SK-N-SH (cell line): ENCODE data around the gene IRF3. TPM values are rescaled to one million over a fixed set of nuclear protein-coding genes. Genes with fewer than 3 reads are reported as not detected.

Experiments used
- CTCF ChIA-PET: fragments of 300-600, 350-600 bp; formaldehyde crosslinking; extraction: SDS; loops from one replicate; lab custom pipeline; 2021; lab: Yijun Ruan, JAX
- POLR2A ChIA-PET: fragments of 350-600 bp; sonication (Branson Sonifier 250); formaldehyde crosslinking; extraction: SDS; loops from one replicate; lab custom pipeline; 2020; ENCODE audit warnings: antibody characterized with exemption, inconsistent platforms; lab: Yijun Ruan, JAX
- DNase-seq: peaks from one replicate; pipeline ENCODE4 v3.0.0; 2012
- H2AFZ ChIP-seq: fragments of 200-600 bp; sonication (generic); 2 replicates; pipeline ENCODE4 v1.8.1; 2016; ENCODE audit warnings: antibody characterized with exemption, mild to moderate bottlenecking, low read depth
- H3F3A ChIP-seq: fragments of 200-600 bp; sonication (generic); replicated peaks from 2 replicates; pipeline ENCODE3; 2016; ENCODE audit warnings: antibody characterized with exemption, mild to moderate bottlenecking; ENCODE audit not compliant: insufficient read depth
- H3K27ac ChIP-seq, 2 experiments: fragments of 200-500 bp in 1 of 2; fragments of 200-600 bp in 1 of 2; sonication (Bioruptor generic) in 1 of 2; sonication (generic), shearing (Covaris generic) in 1 of 2; 2 replicates each; pipeline versions ENCODE4 v1.5.1 to v1.6.1; 2014 to 2016; ENCODE audit warnings: low read depth in 2 of 2, inconsistent platforms in 1 of 2, low read length in 1 of 2, mild to moderate bottlenecking in 1 of 2, mixed read lengths in 1 of 2
- H3K27me3 ChIP-seq: fragments of 200-600 bp; sonication (generic), shearing (Covaris generic); 2 replicates; pipeline ENCODE4 v1.6.1; 2016; ENCODE audit warnings: mixed run types; ENCODE audit not compliant: insufficient read depth
- H3K36me3 ChIP-seq, 2 experiments: fragments of 200-500 bp in 1 of 2; fragments of 200-600 bp in 1 of 2; sonication (Bioruptor generic) in 1 of 2; sonication (generic) in 1 of 2; replicated peaks in 1 of 2; 2 replicates each; pipeline versions ENCODE3 to v1.5.1; 2014 to 2016; ENCODE audit warnings: low read length in 1 of 2, mild to moderate bottlenecking in 1 of 2; ENCODE audit not compliant: insufficient read depth in 2 of 2, control insufficient read depth in 1 of 2
- H3K4me1 ChIP-seq, 2 experiments: fragments of 200-500 bp in 1 of 2; fragments of 200-600 bp in 1 of 2; sonication (Bioruptor generic) in 1 of 2; sonication (generic), shearing (Covaris generic) in 1 of 2; 2 replicates each; pipeline versions ENCODE4 v1.5.1 to v1.6.1; 2014 to 2016; ENCODE audit warnings: low read depth in 1 of 2, low read length in 1 of 2, mixed run types in 1 of 2; ENCODE audit not compliant: insufficient read depth in 2 of 2, control insufficient read depth in 1 of 2
- H3K4me2 ChIP-seq: fragments of 200-600 bp; sonication (generic), shearing (Covaris generic); 2 replicates; pipeline ENCODE4 v1.6.1; 2017; ENCODE audit warnings: mixed run types
- H3K4me3 ChIP-seq, 2 experiments: fragments of 200-500 bp in 1 of 2; fragments of 200-600 bp in 1 of 2; sonication (Bioruptor generic) in 1 of 2; sonication (generic), shearing (Covaris generic) in 1 of 2; 2 replicates each; pipeline versions ENCODE4 v1.5.1 to v1.8.1; 2014 to 2016; ENCODE audit warnings: low read depth in 2 of 2, inconsistent platforms in 1 of 2, low read length in 1 of 2, mild to moderate bottlenecking in 1 of 2, mixed read lengths in 1 of 2, moderate library complexity in 1 of 2
- H3K79me2 ChIP-seq: fragments of 200-600 bp; sonication (generic); 2 replicates; pipeline ENCODE4 v1.8.1; 2017; ENCODE audit warnings: mild to moderate bottlenecking; ENCODE audit not compliant: insufficient read depth
- H3K9ac ChIP-seq: fragments of 200-600 bp; sonication (generic); 2 replicates; pipeline ENCODE4 v1.6.1; 2017; ENCODE audit warnings: mixed run types
- H3K9me2 ChIP-seq: fragments of 200-600 bp; sonication (generic); 2 replicates; pipeline ENCODE4 v1.6.1; 2017; ENCODE audit warnings: mixed run types
- H3K9me3 ChIP-seq: fragments of 200-600 bp; sonication (generic); 2 replicates; pipeline ENCODE4 v1.6.1; 2017; ENCODE audit warnings: mixed run types, mild to moderate bottlenecking, moderate library complexity
- H4K20me1 ChIP-seq: fragments of 200-600 bp; sonication (generic); 2 replicates; pipeline ENCODE4 v1.6.1; 2017; ENCODE audit warnings: mild to moderate bottlenecking, mixed run types; ENCODE audit not compliant: insufficient read depth
- ELF1 ChIP-seq: IDR thresholded peaks from 2 replicates; pipeline ENCODE4 v1.4.0; 2012
- EP300 ChIP-seq, 2 experiments: IDR thresholded peaks; 2 replicates each; pipeline versions ENCODE4 v1.4.0 to v1.6.1; 2012; ENCODE audit warnings: borderline replicate concordance in 1 of 2, low read depth in 1 of 2, low read length in 1 of 2
- FOXM1 ChIP-seq: IDR thresholded peaks from 2 replicates; pipeline ENCODE4 v1.4.0; 2012; ENCODE audit warnings: low read depth, mild to moderate bottlenecking
- GABPA ChIP-seq: IDR thresholded peaks from 2 replicates; pipeline ENCODE4 v1.4.0; 2012; ENCODE audit warnings: low read depth, mild to moderate bottlenecking
- GATA2 ChIP-seq: sonication (generic); formaldehyde crosslinking; IDR thresholded peaks from 2 replicates; pipeline ENCODE4 v1.5.0; 2020; ENCODE audit warnings: mild to moderate bottlenecking, missing genetic modification reagents
- JUND ChIP-seq: IDR thresholded peaks from 2 replicates; pipeline ENCODE4 v1.4.0; 2012
- RCOR1 ChIP-seq: fragments of 150-350 bp; IDR thresholded peaks from 2 replicates; pipeline ENCODE4 v1.6.1; 2017; ENCODE audit warnings: antibody characterized with exemption, low read length
- REST ChIP-seq: IDR thresholded peaks from 2 replicates; pipeline ENCODE4 v1.6.1; 2012; ENCODE audit warnings: mild to moderate bottlenecking, low read depth, low read length, moderate library complexity
- SMC3 ChIP-seq: IDR thresholded peaks from 2 replicates; pipeline ENCODE4 v1.6.1; 2012; ENCODE audit warnings: low read depth, low read length, improper control_type of control experiment
- TCF12 ChIP-seq: IDR thresholded peaks from 2 replicates; pipeline ENCODE4 v1.4.0; 2012
- TEAD4 ChIP-seq: IDR thresholded peaks from 2 replicates; pipeline ENCODE4 v1.4.0; 2012; ENCODE audit warnings: mild to moderate bottlenecking, borderline replicate concordance; ENCODE audit not compliant: insufficient read depth
- USF2 ChIP-seq: fragments of 150-350 bp; IDR thresholded peaks from 2 replicates; pipeline ENCODE4 v1.6.1; 2017; ENCODE audit warnings: antibody characterized with exemption, low read length, low read depth, borderline replicate concordance
- YY1 ChIP-seq: IDR thresholded peaks from 2 replicates; pipeline ENCODE4 v1.4.0; 2012; ENCODE audit warnings: low read depth, mild to moderate bottlenecking
- WGBS: methylation state at CpG from one replicate; pipeline ENCODE4 v1.1.6; 2017; ENCODE audit warnings: low lambda C conversion rate; 5-methylcytosine and 5-hydroxymethylcytosine counted together
- polyA plus RNA-seq, 3 experiments: library from polyadenylated mRNA; depleted of rRNA; stranded (reverse); fragments of >200 nt; gene quantifications; 2 replicates each; pipeline ENCODE4 v1.2.3, GENCODE V29; 2012
- TF ChIP-seq, protein P1 (sequence below): IDR thresholded peaks from 2 replicates; pipeline ENCODE4 v1.4.0; 2012; ENCODE audit warnings: low read depth
- TF ChIP-seq, protein P2 (sequence below): fragments of 200-600 bp; sonication (generic); IDR thresholded peaks from 2 replicates; pipeline ENCODE4 v1.6.1; 2017; ENCODE audit warnings: antibody characterized with exemption, mild to moderate bottlenecking, moderate library complexity
- TF ChIP-seq, protein P3 (sequence below): fragments of 150-350 bp; IDR thresholded peaks from 2 replicates; pipeline ENCODE4 v1.6.1; 2016; ENCODE audit warnings: mild to moderate bottlenecking, low read depth, low read length

Gene IRF3
- polyA plus RNA-seq, 1 of the 3 experiments (the other 2 are of a cell fraction), result 112 TPM

DNA sequence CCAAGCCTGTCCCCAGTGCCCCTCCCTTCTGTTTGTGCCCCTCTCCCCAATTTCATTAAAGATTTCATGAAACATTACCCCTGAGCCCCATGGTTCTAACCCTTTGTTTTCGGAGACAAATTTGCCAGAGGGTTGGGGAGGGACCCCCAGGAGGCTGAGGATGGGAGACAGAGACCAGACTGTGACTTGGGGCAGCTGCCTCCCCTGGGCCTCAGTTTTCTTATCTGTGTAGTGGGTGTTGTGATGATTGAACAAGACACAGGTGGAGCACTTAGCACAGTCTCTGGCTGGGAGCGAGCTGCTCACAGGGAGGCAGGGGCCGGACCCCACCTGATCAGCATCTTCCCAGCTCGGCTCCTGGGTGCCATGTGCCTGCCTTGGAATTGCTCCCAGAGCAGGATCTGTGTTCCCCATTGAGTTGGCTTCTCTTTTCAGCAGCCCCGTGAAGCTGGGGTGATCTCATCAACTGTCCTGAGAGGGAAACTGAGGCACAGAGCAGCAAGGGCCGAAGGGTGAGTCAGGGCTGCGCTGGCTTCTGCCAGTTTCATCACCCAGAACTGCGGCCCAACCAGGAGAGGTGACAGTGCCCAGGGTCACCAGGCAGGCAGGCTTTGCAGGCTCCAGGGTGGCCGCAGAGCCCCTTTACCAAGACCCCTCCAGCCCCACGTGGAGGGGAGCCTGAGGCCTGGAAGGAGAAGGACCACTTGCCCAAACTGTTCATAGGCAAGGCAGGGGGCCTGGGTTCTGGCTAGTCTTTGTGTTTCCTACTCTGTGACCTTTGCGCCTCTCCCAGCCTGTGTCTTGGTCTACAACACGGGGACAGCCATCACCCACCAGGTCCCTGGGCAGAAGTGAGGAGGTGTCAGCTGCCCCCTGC lies 6.9 kb downstream of the IRF3 start:
- Histone ChIP-seq H3F3A (peaks cover 10% of the 10 kb centered on the region), H3K4me3 (no peak overlapping the region), H3K4me2 (no peak overlapping the region), H4K20me1 (0 out of 2 replicates have a peak, but pooled peaks cover 5% of the 10 kb centered on the region)
- no peak for TF ChIP-seq GATA2 (CRISPR knock-in tag)
- TF ChIP-seq GABPA, result no peak
- no peak for TF ChIP-seq TCF12
- no peak for TF ChIP-seq JUND
- TF ChIP-seq, all 33 proteins: peak for 0
- H3K9ac ChIP-seq, result no peak overlapping the region
- no peaks in the 10 kb centered on the region for H3K27me3 ChIP-seq
- POLR2A ChIA-PET, result interaction anchor here (0.9 to 1.6 kb wide), 2 partner anchors 11 to 17 kb away, joined by 3 to 8 read pairs; partner anchors contain the start of gene SCAF1
- no peaks in the 10 kb centered on the region for H3K9me3 ChIP-seq
- H3K36me3 ChIP-seq, result peaks cover 24 to 72% of the 10 kb centered on the region in 2 experiments
- DNase-seq, result no peak
- WGBS, result 89% methylated on average over 7 of the region's 12 CpGs
- H2AFZ ChIP-seq, result no peak overlapping the region
- H3K4me1 ChIP-seq, result peaks cover 0 to 4% of the 10 kb centered on the region in 2 experiments; a peak in 1 of 4 replicates
- H3K27ac ChIP-seq, result no peak overlapping the region
- H3K9me2 ChIP-seq, result no peaks in the 10 kb centered on the region
- peaks cover 4% of the 10 kb centered on the region for H3K79me2 ChIP-seq
- CTCF ChIA-PET, result interaction anchor here (0.7 to 5.5 kb wide), 3 partner anchors 14 to 22 kb away, joined by 3 to 26 read pairs (median 5); no protein-coding TSS in a partner anchor

GRCh38 chr19:49658139-49658517 lies 7.5 kb downstream of the IRF3 start:
- peaks cover 24 to 78% of the 10 kb centered on the region in 2 experiments for H3K36me3 ChIP-seq
- H4K20me1 ChIP-seq, result 0 out of 2 replicates have a peak, but pooled peaks cover 7% of the 10 kb centered on the region
- no peak overlapping the region for H3K27ac ChIP-seq
- H3K9ac ChIP-seq, result no peak overlapping the region
- no peak overlapping the region for H3K4me3 ChIP-seq
- H3K79me2 ChIP-seq, result no peaks in the 10 kb centered on the region
- ChIA-PET CTCF (interaction anchor here (0.7 to 5.5 kb wide), 3 partner anchors 14 to 23 kb away, joined by 3 to 26 read pairs (median 5); no protein-coding TSS in a partner anchor), POLR2A (interaction anchor here (0.9 to 1.6 kb wide), 2 partner anchors 10 to 16 kb away, joined by 3 to 8 read pairs; partner anchors contain the start of gene SCAF1)
- TF ChIP-seq FOXM1 (no peak), ELF1 (no peak), EP300 (IDR thresholded peaks at IDR 0.05; ENCODE audit: borderline replicate concordance in 1 of 2, low read depth in 1 of 2, low read length in 1 of 2) (no peak), RCOR1 (no peak), TCF12 (no peak), GATA2 (CRISPR knock-in tag) (no peak), USF2 (no peak), YY1 (no peak), REST (no peak), GABPA (no peak), TEAD4 (no peak), SMC3 (no peak)
- TF ChIP-seq, protein P1, sequence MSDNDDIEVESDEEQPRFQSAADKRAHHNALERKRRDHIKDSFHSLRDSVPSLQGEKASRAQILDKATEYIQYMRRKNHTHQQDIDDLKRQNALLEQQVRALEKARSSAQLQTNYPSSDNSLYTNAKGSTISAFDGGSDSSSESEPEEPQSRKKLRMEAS, result no peak
- TF ChIP-seq, protein P2, sequence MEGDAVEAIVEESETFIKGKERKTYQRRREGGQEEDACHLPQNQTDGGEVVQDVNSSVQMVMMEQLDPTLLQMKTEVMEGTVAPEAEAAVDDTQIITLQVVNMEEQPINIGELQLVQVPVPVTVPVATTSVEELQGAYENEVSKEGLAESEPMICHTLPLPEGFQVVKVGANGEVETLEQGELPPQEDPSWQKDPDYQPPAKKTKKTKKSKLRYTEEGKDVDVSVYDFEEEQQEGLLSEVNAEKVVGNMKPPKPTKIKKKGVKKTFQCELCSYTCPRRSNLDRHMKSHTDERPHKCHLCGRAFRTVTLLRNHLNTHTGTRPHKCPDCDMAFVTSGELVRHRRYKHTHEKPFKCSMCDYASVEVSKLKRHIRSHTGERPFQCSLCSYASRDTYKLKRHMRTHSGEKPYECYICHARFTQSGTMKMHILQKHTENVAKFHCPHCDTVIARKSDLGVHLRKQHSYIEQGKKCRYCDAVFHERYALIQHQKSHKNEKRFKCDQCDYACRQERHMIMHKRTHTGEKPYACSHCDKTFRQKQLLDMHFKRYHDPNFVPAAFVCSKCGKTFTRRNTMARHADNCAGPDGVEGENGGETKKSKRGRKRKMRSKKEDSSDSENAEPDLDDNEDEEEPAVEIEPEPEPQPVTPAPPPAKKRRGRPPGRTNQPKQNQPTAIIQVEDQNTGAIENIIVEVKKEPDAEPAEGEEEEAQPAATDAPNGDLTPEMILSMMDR, result no peak
- TF ChIP-seq, protein P3, sequence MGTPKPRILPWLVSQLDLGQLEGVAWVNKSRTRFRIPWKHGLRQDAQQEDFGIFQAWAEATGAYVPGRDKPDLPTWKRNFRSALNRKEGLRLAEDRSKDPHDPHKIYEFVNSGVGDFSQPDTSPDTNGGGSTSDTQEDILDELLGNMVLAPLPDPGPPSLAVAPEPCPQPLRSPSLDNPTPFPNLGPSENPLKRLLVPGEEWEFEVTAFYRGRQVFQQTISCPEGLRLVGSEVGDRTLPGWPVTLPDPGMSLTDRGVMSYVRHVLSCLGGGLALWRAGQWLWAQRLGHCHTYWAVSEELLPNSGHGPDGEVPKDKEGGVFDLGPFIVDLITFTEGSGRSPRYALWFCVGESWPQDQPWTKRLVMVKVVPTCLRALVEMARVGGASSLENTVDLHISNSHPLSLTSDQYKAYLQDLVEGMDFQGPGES, result no peak
- no peaks in the 10 kb centered on the region for H3K27me3 ChIP-seq
- 94% methylated on average over 11 of the region's 15 CpGs for WGBS
- peaks cover 0 to under 1% of the 10 kb centered on the region in 2 experiments; a peak in 1 of 4 replicates for H3K4me1 ChIP-seq
- no peak overlapping the region for H2AFZ ChIP-seq
- no peaks in the 10 kb centered on the region for H3K9me2 ChIP-seq
- no peak overlapping the region for H3K4me2 ChIP-seq
- no peaks in the 10 kb centered on the region for H3K9me3 ChIP-seq
- no peak for DNase-seq
- peaks cover 10% of the 10 kb centered on the region for H3F3A ChIP-seq
